GM12891 (cell line): Measurements from ENCODE around the gene LPAR6.

ENCODE experiments used
- POLR2A ChIP-seq: IDR thresholded peaks from 2 replicates; pipeline ENCODE4 v1.6.1; 2011; ENCODE audit warnings: low read depth, low read length, control low read depth
- POU2F2 ChIP-seq: IDR thresholded peaks from 2 replicates; pipeline ENCODE4 v1.6.1; 2011; ENCODE audit warnings: low read depth, mild to moderate bottlenecking, control low read depth, low read length, moderate library complexity
- TAF1 ChIP-seq: IDR thresholded peaks from 2 replicates; pipeline ENCODE4 v1.6.1; 2011; ENCODE audit warnings: low read depth, low read length, control low read depth

DNA sequence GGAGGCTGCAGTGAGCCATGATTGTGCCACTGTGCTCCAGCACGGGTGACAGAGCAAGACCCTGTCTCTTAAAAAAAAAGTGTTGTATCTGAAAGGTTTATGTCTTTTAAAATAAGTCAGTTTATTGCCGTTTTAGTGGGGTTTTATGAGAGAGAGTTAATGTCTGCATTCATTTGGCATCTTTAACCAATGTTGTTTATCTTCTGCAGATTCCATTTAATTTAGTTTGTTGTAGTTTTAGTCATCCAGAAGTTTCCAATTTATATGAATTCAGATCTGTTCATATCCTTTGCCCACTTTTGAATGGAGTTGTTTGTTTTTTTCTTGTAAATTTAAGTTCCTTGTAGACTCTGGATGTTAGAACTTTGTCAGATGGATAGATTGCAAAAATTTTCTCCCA lies 36.7 kb upstream of the LPAR6 start:
- TF ChIP-seq POU2F2 (no peak), TAF1 (no peak), POLR2A (no peak)
